Esophagus muscularis mucosa (tissue), 3 donors: ENCODE results near the gene SPDYE18.
"Not testable (repeated sequence)": the region's sequence is repeated elsewhere in the genome, so short reads cannot be mapped to it uniquely, and the experiment has no call there.

Source experiments
- POLR2A ChIP-seq: fragments of 450-650 bp; IDR thresholded peaks from one replicate; pipeline ENCODE4 v1.6.1; 2017; ENCODE audit warnings: antibody characterized with exemption, moderate library complexity, mild to moderate bottlenecking, low read depth
- POLR2AphosphoS5 ChIP-seq, 2 donors: sonication (generic); formaldehyde crosslinking; IDR thresholded peaks; one replicate each; pipeline ENCODE4 v1.6.1; 2017; ENCODE audit warnings: antibody characterized with exemption in 2 of 2
- TF ChIP-seq, protein P1 (sequence below), 3 experiments: fragments of 200-600 bp in 2 of 3; fragments of 450-650 bp in 1 of 3; sonication (generic) in 2 of 3; IDR thresholded peaks; one replicate each; pipeline ENCODE4 v1.5.1; 2017 to 2019; ENCODE audit warnings: antibody characterized with exemption in 3 of 3, mild to moderate bottlenecking in 2 of 3, moderate library complexity in 1 of 3

DNA sequence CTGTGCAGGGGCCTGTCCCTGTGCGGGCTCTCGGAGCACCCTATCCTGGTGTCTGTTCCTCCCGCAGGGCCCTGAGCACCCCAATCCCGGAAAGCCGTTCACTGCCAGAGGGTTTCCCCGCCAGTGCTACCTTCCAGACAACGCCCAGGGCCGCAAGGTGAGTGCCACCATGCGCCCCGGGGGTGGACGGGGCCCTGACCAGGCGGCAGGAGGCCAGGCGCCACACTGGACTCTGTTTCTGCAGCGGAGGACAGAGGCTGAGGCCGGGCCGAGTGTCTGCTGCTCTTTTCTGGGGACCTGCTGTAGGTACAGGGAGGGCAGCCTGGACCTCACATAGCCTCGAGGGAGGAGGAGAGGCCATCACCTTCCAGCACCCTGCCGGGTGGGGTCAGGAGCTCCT is 58.2 kb downstream of the SPDYE18 start:
- not testable (repeated sequence) for TF ChIP-seq POLR2A; POLR2AphosphoS5 (IDR thresholded peaks at IDR 0.05)
- TF ChIP-seq, protein P1, sequence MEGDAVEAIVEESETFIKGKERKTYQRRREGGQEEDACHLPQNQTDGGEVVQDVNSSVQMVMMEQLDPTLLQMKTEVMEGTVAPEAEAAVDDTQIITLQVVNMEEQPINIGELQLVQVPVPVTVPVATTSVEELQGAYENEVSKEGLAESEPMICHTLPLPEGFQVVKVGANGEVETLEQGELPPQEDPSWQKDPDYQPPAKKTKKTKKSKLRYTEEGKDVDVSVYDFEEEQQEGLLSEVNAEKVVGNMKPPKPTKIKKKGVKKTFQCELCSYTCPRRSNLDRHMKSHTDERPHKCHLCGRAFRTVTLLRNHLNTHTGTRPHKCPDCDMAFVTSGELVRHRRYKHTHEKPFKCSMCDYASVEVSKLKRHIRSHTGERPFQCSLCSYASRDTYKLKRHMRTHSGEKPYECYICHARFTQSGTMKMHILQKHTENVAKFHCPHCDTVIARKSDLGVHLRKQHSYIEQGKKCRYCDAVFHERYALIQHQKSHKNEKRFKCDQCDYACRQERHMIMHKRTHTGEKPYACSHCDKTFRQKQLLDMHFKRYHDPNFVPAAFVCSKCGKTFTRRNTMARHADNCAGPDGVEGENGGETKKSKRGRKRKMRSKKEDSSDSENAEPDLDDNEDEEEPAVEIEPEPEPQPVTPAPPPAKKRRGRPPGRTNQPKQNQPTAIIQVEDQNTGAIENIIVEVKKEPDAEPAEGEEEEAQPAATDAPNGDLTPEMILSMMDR (IDR thresholded peaks at IDR 0.05): not testable (repeated sequence)
